ENCODE measurements around the gene NANS. TPM values are rescaled to one million over a fixed set of nuclear protein-coding genes. Genes with fewer than 3 reads are reported as not detected.

Gene NANS
- total RNA-seq, 1 experiment from 2014 or later = 40.4 TPM

DNA sequence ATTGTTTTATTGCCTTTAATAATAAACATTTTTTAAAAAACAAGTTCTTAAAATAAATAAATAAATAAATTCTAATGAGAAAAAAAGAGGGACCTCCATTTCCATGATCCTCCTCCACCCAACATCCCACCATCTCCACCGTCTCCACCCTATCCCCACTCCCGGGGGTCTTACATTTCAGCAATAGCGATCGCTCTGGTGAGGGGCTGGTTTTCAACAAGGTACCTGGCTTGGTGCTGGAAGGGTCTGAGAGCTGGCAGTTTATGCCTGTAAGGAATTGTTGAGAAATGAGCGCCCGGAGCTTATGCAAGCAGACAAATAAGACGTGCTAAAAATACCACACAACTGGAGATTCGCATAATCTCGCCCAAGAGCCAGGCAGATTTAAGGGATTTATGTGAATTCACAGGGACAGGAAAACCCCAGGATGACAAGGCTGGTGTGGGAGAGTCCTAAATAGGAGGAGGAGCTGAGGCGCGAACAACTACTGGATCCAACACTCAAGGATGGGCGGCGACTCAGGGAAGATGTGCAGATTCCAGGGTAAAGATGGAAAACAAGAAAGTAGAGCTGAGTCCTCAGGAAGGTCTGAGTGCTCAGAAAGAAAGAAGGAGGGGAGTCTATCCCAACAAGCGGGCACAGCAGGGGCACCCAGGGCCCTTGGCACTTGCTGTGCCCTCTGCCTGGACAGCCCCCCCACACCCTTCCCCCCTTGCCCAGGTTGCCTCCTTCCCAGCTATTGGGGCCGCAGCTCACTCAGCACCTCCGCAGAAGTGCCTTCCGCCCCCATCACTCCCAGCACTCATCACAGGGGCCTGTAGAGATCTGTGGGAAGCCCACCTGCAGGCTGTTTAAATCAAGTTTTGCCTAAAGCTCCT, 35.4 kb downstream of the NANS start:
- Histone ChIP-seq H2BK5ac (ENCODE audit: insufficient read length, low read length) (no peak overlapping the region), H3K4me1 (ENCODE audit: insufficient read depth, low read length) (peaks cover 2% of the 10 kb centered on the region; the same call in 1 of the 2 replicates), H4K91ac (ENCODE audit: insufficient read length, low read depth, low read length) (no peak overlapping the region), H3K18ac (ENCODE audit: insufficient read length, low read depth, low read length) (no peak overlapping the region), H3K27ac (ENCODE audit: insufficient read length, low read depth, low read length) (peak overlapping the region; percentile 18), H3K9ac (ENCODE audit: extremely low read depth, insufficient read length, low read length) (peak overlapping the region; percentile 1), H4K5ac (ENCODE audit: insufficient read length, low read depth, low read length) (no peak overlapping the region), H3K79me1 (ENCODE audit: insufficient read depth, low read depth, low read length, poor library complexity, severe bottlenecking) (no peaks in the 10 kb centered on the region), H2BK120ac (ENCODE audit: low read depth, low read length, poor library complexity, severe bottlenecking) (no peak overlapping the region), H3K4me2 (ENCODE audit: insufficient read depth, insufficient read length, low read length) (peak overlapping the region; percentile 54), H3K14ac (ENCODE audit: insufficient read depth, low read length) (no peak overlapping the region), H4K8ac (replicated peaks; ENCODE audit: insufficient read length, low read depth, low read length) (no peak overlapping the region), H3K9me3 (ENCODE audit: control insufficient read depth, low read depth, low read length) (no peaks in the 10 kb centered on the region), H3T11ph (ENCODE audit: low read length) (no peak overlapping the region), H2AK5ac (ENCODE audit: insufficient read length, low read length) (no peak overlapping the region), H4K20me1 (ENCODE audit: control insufficient read depth, insufficient read depth, insufficient read length) (no peaks in the 10 kb centered on the region), H3K56ac (ENCODE audit: insufficient read length, low read depth, low read length) (no peak overlapping the region), H3K27me3 (ENCODE audit: insufficient read depth, low read length) (no peaks in the 10 kb centered on the region), H2AFZ (ENCODE audit: low read length) (no peak overlapping the region), H3K4ac (ENCODE audit: low read depth, low read length) (no peak overlapping the region), H2BK15ac (ENCODE audit: low read depth, low read length) (no peak overlapping the region), H2BK12ac (ENCODE audit: insufficient read length, low read depth, low read length) (no peak overlapping the region), H2BK20ac (ENCODE audit: low read depth, low read length, poor library complexity, severe bottlenecking) (no peak overlapping the region), H3K23ac (ENCODE audit: insufficient read length, low read depth, low read length) (no peak overlapping the region), H3K79me2 (ENCODE audit: insufficient read depth, low read length) (no peaks in the 10 kb centered on the region), H3K23me2 (ENCODE audit: insufficient read length, low read depth, low read length, poor library complexity, severe bottlenecking) (peaks cover 4% of the 10 kb centered on the region)
- H3K4me1 Mint-ChIP-seq = peaks cover 39 to 41% of the 10 kb centered on the region in 2 experiments
- TF ChIP-seq, protein P1, sequence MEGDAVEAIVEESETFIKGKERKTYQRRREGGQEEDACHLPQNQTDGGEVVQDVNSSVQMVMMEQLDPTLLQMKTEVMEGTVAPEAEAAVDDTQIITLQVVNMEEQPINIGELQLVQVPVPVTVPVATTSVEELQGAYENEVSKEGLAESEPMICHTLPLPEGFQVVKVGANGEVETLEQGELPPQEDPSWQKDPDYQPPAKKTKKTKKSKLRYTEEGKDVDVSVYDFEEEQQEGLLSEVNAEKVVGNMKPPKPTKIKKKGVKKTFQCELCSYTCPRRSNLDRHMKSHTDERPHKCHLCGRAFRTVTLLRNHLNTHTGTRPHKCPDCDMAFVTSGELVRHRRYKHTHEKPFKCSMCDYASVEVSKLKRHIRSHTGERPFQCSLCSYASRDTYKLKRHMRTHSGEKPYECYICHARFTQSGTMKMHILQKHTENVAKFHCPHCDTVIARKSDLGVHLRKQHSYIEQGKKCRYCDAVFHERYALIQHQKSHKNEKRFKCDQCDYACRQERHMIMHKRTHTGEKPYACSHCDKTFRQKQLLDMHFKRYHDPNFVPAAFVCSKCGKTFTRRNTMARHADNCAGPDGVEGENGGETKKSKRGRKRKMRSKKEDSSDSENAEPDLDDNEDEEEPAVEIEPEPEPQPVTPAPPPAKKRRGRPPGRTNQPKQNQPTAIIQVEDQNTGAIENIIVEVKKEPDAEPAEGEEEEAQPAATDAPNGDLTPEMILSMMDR (conservative IDR thresholded peaks at IDR 0.05) = no peak
- WGBS (ENCODE audit: extremely low coverage, insufficient read length, low lambda C conversion rate) = no CpG with 5 or more reads among the region's 17 CpGs
- H3K27ac Mint-ChIP-seq = peak overlapping the region; percentile 71 to 93 (median 83); a peak in 6 of 7 replicates
- DNase-seq = peak; percentile 70
- H3K27me3 Mint-ChIP-seq (ENCODE audit: low read depth) = peaks cover 10% of the 10 kb centered on the region
- H3K36me3 Mint-ChIP-seq (ENCODE audit: insufficient read depth in 1 of 3, low read depth in 3 of 3) = peaks cover 4 to 15% (median 8%) of the 10 kb centered on the region in 3 experiments; a peak in 5 of 7 replicates
- H3K9me3 Mint-ChIP-seq = peaks cover 0 to 4% of the 10 kb centered on the region in 2 experiments; a peak in 2 of 5 replicates
- peak overlapping the region; percentile 38 to 57; a peak in 3 of 5 replicates for H3K4me3 Mint-ChIP-seq
